ENCODE measurements around the gene BICD2. TPM values are rescaled to one million over a fixed set of nuclear protein-coding genes. Genes with fewer than 3 reads are reported as not detected.
A peak's percentile ranks its signal among the peaks of the same experiment; 100 is the strongest.

Gene BICD2
- total and polyA plus RNA-seq, 5 experiments from 2014 or later = 5.9 to 29.1 (median 20.1) TPM

- H3K4me1 Mint-ChIP-seq = peaks cover 4 to 9% (median 7%) of the 10 kb centered on the region in 4 donors
- POLR2A ChIA-PET = no interaction called here
- H3K27ac Mint-ChIP-seq = no peak overlapping the region
- no peak for ATAC-seq
- H3K27me3 Mint-ChIP-seq = peaks cover 1 to 38% (median 10%) of the 10 kb centered on the region in 5 donors
- H3K36me3 Mint-ChIP-seq = no peaks in the 10 kb centered on the region
- no peak overlapping the region for H3K4me3 Mint-ChIP-seq
- DNase-seq = no peak
- no peaks in the 10 kb centered on the region for H3K9me3 Mint-ChIP-seq
These were observed 29.8 kb upstream of the BICD2 start for GRCh38 chr9:92794426-92794825.

DNA sequence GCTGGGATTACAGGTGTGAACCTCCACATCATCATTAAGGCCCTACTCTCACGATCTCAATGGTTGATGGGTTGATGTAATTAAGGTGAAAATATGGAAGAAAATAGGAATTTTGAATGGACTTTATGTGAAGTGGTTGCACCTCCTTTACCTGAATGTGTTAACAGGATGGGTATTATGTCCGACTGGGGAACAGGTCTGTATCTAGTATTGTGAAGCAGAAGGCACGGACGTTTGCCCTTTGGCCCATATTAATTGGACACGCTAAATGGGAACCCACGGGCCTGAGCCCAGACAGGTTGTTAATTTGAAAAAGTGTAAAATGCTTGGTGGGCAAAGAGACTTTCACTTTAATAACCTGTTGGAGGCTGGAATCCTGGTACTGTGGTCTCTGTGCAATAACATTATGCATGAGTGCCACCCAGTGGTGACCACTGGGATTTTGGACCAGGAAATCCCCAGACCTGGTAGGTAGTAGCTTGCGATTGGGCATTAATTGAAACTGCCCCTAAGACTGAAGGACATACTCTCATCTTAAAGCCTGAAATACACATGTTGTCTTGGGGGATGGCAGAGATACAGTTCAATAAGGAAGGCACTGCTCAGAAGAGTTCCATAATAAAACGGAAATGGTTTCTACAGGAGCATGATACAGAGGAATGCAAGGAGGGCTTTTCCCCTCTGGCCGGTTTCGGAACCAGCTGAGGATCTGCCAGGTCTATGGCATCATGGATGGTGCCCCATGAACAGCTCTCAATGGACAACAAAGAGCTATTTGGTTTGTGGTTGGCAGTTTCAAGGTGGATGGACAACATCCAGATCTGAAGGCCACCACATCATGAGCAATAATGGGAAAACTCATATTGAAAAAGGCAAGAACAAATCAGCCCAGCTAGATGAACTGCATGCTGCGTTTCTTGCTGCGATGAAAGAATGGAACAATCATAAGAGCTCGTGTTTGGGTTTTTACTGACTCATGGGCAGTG, 26.2 kb upstream of the BICD2 start:
- H3K4me1 Mint-ChIP-seq = peaks cover 4 to 9% (median 7%) of the 10 kb centered on the region in 4 donors

DNA sequence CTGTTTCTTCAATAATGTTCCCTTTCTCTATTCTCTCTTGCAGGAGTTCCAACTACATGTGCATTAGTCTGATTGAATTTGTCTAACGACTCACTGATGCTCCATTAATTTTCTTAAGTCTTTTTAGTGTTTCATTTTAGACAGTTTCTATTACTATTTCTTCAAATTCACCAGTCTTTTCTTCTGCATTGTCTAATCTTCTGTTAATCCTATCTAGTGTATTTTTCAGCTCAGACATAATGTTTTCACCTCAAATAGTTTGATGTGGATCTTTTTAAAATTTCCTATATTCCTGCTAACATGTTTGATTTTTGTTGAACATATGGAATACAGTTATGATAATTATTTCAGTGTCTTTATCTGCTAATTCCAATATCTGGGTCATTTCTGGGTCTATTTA, 21.7 kb upstream of the BICD2 start:
- POLR2A ChIA-PET = no interaction called here
- ATAC-seq = no peak
- peaks cover 0 to 16% (median 9%) of the 10 kb centered on the region in 3 donors for H3K36me3 Mint-ChIP-seq
- no peak overlapping the region for H3K4me3 Mint-ChIP-seq
- no peak for DNase-seq
- peaks cover 3 to 26% (median 14%) of the 10 kb centered on the region in 9 donors for H3K9me3 Mint-ChIP-seq
- peaks cover 7 to 13% (median 8%) of the 10 kb centered on the region in 4 donors for H3K4me1 Mint-ChIP-seq
- H3K27ac Mint-ChIP-seq = no peak overlapping the region
- H3K27me3 Mint-ChIP-seq = peaks cover 2 to 18% (median 6%) of the 10 kb centered on the region in 5 donors

More for the DNA sequence above, 26.2 kb upstream of the BICD2 start:
- peak overlapping the region in 1 of 10 donors; percentile 11 for H3K4me3 Mint-ChIP-seq
- ATAC-seq (peak; percentile 90 to 99), DNase-seq (peak; percentile 58 to 86 (median 72))
- H3K27ac Mint-ChIP-seq = peak overlapping the region in 4 of 10 donors; percentile 11 to 79 (median 46)
- POLR2A ChIA-PET = interaction anchor here (0.8 to 1.3 kb wide), 3 partner anchors 17 to 73 kb away, joined by 3 to 5 read pairs (median 4); no protein-coding TSS in a partner anchor
- H3K27me3 Mint-ChIP-seq = peaks cover 2 to 18% (median 8%) of the 10 kb centered on the region in 5 donors
- H3K36me3 Mint-ChIP-seq = peaks cover 0 to 15% (median 8%) of the 10 kb centered on the region in 3 donors
- H3K9me3 Mint-ChIP-seq = peaks cover 3 to 19% (median 12%) of the 10 kb centered on the region in 9 donors

DNA sequence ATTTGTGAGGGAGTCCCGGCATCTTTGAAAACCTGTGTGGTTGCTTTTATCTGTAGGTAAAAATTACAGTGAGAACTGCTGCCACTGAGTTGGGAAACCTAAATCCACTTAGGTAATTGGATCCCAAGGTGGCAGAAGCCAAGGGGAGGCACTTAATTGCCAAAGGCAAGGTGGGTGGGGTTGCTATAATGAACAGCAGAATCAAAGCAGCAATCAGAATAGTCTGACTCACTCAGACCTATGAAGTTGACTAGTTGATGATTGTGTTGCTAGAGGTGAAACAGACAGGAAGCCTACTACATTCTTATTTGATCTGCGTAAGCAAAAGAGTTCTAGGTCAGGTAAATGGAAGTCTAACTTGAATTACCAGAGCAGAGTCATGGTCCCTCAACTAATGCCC, 17.3 kb upstream of the BICD2 start:
- no peak overlapping the region for H3K4me3 Mint-ChIP-seq
- DNase-seq (peak in 1 of 10 donors; percentile 14), ATAC-seq (peak; percentile 72 to 81)
- POLR2A ChIA-PET = interaction anchor here (0.6 kb wide), 1 partner anchor 15 kb away, joined by 7 read pairs; no protein-coding TSS in a partner anchor
- H3K9me3 Mint-ChIP-seq = peaks cover 7 to 23% (median 10%) of the 10 kb centered on the region in 9 donors
- peaks cover 0 to 11% (median 9%) of the 10 kb centered on the region in 3 donors for H3K36me3 Mint-ChIP-seq
- peaks cover 0 to 4% (median 2%) of the 10 kb centered on the region in 5 donors for H3K27me3 Mint-ChIP-seq
- peaks cover 0 to 7% (median 1%) of the 10 kb centered on the region in 4 donors for H3K4me1 Mint-ChIP-seq
- peak overlapping the region in 5 of 10 donors; percentile 20 to 78 (median 33) for H3K27ac Mint-ChIP-seq

- Mint-ChIP-seq H3K4me1 (peaks cover 0 to 11% (median 1%) of the 10 kb centered on the region in 4 donors), H3K4me3 (no peak overlapping the region), H3K9me3 (peaks cover 0 to 6% (median 0%) of the 10 kb centered on the region in 9 donors), H3K27me3 (peaks cover 0 to 5% (median 0%) of the 10 kb centered on the region in 5 donors), H3K27ac (no peak overlapping the region), H3K36me3 (no peaks in the 10 kb centered on the region)
- no peak for DNase-seq
- no peak for ATAC-seq
- POLR2A ChIA-PET = no interaction called here
These were observed 15.6 kb upstream of the BICD2 start for GRCh38 chr9:92780206-92780605.

DNA sequence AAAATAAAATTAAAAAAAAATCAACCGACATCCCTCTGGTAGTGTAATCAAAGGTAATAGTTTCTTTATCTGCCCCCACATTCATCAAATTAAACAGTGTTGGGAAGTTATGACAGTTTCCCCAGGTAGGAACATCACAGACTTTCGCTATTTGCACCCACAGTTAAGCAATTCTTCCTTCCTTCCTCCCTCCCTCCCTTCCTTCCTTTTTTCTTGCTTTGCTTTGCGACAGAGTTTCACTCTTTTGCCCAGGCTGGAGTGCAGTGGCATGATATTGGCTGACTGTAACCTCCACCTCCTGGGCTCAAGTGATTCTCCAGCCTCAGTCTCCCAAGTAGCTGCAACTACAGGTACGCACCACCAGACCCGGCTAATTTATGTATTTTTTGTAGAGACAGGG, 10.8 kb upstream of the BICD2 start:
- Mint-ChIP-seq H3K36me3 (no peaks in the 10 kb centered on the region), H3K27ac (no peak overlapping the region), H3K9me3 (peaks cover 0 to 5% (median 0%) of the 10 kb centered on the region in 9 donors), H3K4me1 (peaks cover 3 to 13% (median 6%) of the 10 kb centered on the region in 4 donors), H3K4me3 (no peak overlapping the region), H3K27me3 (peaks cover 0 to 5% (median 0%) of the 10 kb centered on the region in 5 donors)
- DNase-seq (no peak), ATAC-seq (no peak)
- POLR2A ChIA-PET = no interaction called here

- Mint-ChIP-seq H3K36me3 (no peaks in the 10 kb centered on the region), H3K4me1 (peaks cover 5 to 24% (median 11%) of the 10 kb centered on the region in 4 donors), H3K27me3 (peaks cover 0 to 5% (median 0%) of the 10 kb centered on the region in 5 donors), H3K4me3 (no peak overlapping the region), H3K9me3 (peaks cover 0 to 3% (median 0%) of the 10 kb centered on the region in 9 donors), H3K27ac (no peak overlapping the region)
- ATAC-seq = no peak
- POLR2A ChIA-PET = interaction anchor here (0.6 kb wide), 1 partner anchor 13 kb away, joined by 3 read pairs; no protein-coding TSS in a partner anchor
- DNase-seq = no peak
These were observed 9.6 kb upstream of the BICD2 start for GRCh38 chr9:92774274-92774673.

DNA sequence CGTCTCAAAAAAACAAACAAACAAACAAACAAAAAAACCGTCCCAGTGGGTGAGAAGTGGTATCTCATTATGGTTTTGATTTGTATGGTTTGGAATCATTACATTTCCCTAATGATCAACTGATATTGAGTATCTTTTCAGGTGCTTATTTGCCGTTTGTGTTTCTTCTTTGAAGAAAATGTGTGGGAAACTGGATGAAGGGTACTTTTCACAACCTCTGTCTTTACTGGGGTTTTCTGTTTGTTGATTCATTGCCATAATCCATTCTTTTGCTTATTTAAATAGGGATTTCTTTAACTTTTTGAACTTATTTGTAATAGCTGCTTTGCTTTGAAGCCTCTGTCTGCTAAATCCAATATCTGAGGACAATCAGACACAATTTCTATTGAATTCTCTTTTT, 9.2 kb upstream of the BICD2 start:
- Mint-ChIP-seq H3K4me1 (peaks cover 5 to 26% (median 11%) of the 10 kb centered on the region in 4 donors), H3K4me3 (no peak overlapping the region), H3K36me3 (no peaks in the 10 kb centered on the region), H3K27ac (no peak overlapping the region), H3K27me3 (peaks cover 0 to 5% (median 0%) of the 10 kb centered on the region in 5 donors), H3K9me3 (peaks cover 0 to 1% (median 0%) of the 10 kb centered on the region in 9 donors)
- POLR2A ChIA-PET = no interaction called here
- DNase-seq = no peak
- ATAC-seq = no peak

DNA sequence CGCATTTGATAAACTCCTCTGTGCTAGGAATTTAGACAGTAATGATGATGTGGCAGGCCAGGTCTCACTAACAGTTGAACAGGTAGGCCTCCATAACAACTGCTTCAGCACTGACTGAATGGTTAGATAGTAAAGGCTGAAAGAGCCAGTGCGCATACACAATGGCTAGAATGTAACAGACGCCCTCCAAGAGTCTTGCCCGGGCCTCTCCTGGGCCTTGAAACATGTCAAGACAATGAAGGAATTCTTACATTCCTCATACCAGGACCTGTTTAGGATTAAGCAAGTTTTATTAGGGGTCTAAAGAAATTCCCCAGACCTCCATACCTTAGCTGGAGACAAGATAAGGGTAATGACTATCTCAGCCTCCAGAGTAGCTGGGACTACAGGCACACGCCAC, 6.7 kb upstream of the BICD2 start:
- ATAC-seq (no peak), DNase-seq (no peak)
- Mint-ChIP-seq H3K27me3 (peaks cover 0 to 5% (median 0%) of the 10 kb centered on the region in 5 donors), H3K9me3 (no peaks in the 10 kb centered on the region), H3K27ac (peak overlapping the region in 1 of 10 donors; percentile 28), H3K4me1 (peaks cover 5 to 35% (median 13%) of the 10 kb centered on the region in 4 donors), H3K36me3 (no peaks in the 10 kb centered on the region), H3K4me3 (no peak overlapping the region)
- POLR2A ChIA-PET = no interaction called here

GRCh38 chr9:92770360-92770995, 5.8 kb upstream of the BICD2 start:
- Mint-ChIP-seq H3K4me3 (peak overlapping the region in 2 of 10 donors; percentile 10 to 28), H3K4me1 (peaks cover 11 to 40% (median 20%) of the 10 kb centered on the region in 4 donors), H3K27me3 (peaks cover 0 to 2% (median 0%) of the 10 kb centered on the region in 5 donors), H3K27ac (peak overlapping the region in 8 of 10 donors; percentile 51 to 88 (median 62)), H3K9me3 (no peaks in the 10 kb centered on the region), H3K36me3 (no peaks in the 10 kb centered on the region)
- POLR2A ChIA-PET = no interaction called here
- DNase-seq (peak in 1 of 10 donors; percentile 35), ATAC-seq (peak in 1 of 2 donors; percentile 43)

DNA sequence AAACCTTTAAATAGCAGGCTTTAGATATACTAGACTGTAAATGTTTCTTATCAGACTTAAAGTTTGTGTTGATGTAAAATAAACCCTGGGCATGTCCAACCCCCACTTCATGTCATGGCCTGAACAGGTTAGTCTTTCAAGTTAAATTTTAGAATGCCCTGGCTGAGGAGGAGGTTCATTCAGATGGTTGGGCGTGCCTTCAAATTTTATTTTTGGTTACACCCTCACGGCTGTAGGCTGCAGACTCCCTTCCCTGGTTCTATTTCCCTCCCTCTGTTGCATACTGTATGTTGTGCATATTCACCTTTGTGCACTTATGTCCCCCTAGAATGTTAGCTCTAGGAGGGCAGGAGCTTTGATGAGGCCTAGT, 5.3 kb upstream of the BICD2 start:
- DNase-seq (no peak), ATAC-seq (no peak)
- no peak overlapping the region for H3K4me3 Mint-ChIP-seq
- no peaks in the 10 kb centered on the region for H3K27me3 Mint-ChIP-seq
- H3K36me3 Mint-ChIP-seq = no peaks in the 10 kb centered on the region
- POLR2A ChIA-PET = no interaction called here
- peaks cover 11 to 41% (median 22%) of the 10 kb centered on the region in 4 donors for H3K4me1 Mint-ChIP-seq
- peak overlapping the region in 7 of 10 donors; percentile 48 to 88 (median 58) for H3K27ac Mint-ChIP-seq
- no peaks in the 10 kb centered on the region for H3K9me3 Mint-ChIP-seq

GRCh38 chr9:92769286-92769685, 4.7 kb upstream of the BICD2 start:
- H3K4me3 Mint-ChIP-seq = no peak overlapping the region
- H3K27ac Mint-ChIP-seq = peak overlapping the region in 1 of 10 donors; percentile 55
- no peaks in the 10 kb centered on the region for H3K27me3 Mint-ChIP-seq
- H3K36me3 Mint-ChIP-seq = no peaks in the 10 kb centered on the region
- POLR2A ChIA-PET = no interaction called here
- ATAC-seq (no peak), DNase-seq (no peak)
- no peaks in the 10 kb centered on the region for H3K9me3 Mint-ChIP-seq
- H3K4me1 Mint-ChIP-seq = peaks cover 11 to 41% (median 22%) of the 10 kb centered on the region in 4 donors

Data from naive thymus-derived CD8-positive, alpha-beta T cell (primary cell).